Caco-2 (cell line): ENCODE measurements around the gene BCL2L2. TPM values are rescaled to one million over a fixed set of nuclear protein-coding genes. Genes with fewer than 3 reads are reported as not detected.

Source experiments
- BruUV-seq: library from RNA; stranded (reverse); fragments of 400-500 nt; replicated peaks from 2 replicates; lab custom pipeline; 2021; lab: Mats Ljungman, UMichigan
- CTCF ChIA-PET: fragments of 300-600 bp; sonication (Branson Sonifier 250); formaldehyde crosslinking; loops from one replicate; lab custom pipeline; 2022; ENCODE audit warnings: antibody characterized with exemption; lab: Charles Lee
- POLR2A ChIA-PET: fragments of 300-600 bp; sonication (Branson Sonifier 250); formaldehyde crosslinking; loops from one replicate; lab custom pipeline; 2022; ENCODE audit warnings: antibody characterized with exemption; lab: Charles Lee
- DNase-seq, 2 experiments: peaks; one replicate each; pipeline versions ENCODE4 v3.0.0 to v3.0.0-alpha.2; 2020 to 2022
- H3K27me3 ChIP-seq: replicated peaks from 2 replicates; pipeline ENCODE4 v1.6.0; 2011; ENCODE audit warnings: low read length; ENCODE audit not compliant: control insufficient read depth, insufficient read depth
- H3K36me3 ChIP-seq: 2 replicates; pipeline ENCODE4 v1.5.1; 2011; ENCODE audit warnings: low read length; ENCODE audit not compliant: control insufficient read depth, insufficient read depth
- H3K4me1 ChIP-seq: fragments of 250-450 bp; sonication (Bioruptor Pico); 2 replicates; pipeline ENCODE4 v1.5.1; 2020; ENCODE audit warnings: mild to moderate bottlenecking
- H3K4me3 ChIP-seq: 2 replicates; pipeline ENCODE4 v1.5.1; 2011; ENCODE audit warnings: low read depth, mild to moderate bottlenecking, control low read depth, low read length
- H3K9me3 ChIP-seq: fragments of 250-450 bp; sonication (Bioruptor Pico); 2 replicates; pipeline ENCODE4 v1.5.1; 2020; ENCODE audit warnings: mild to moderate bottlenecking, moderate library complexity
- H3K27ac Mint-ChIP-seq: one replicate; pipeline ENCODE4 v1.8.0; 2022; ENCODE audit warnings: mixed read lengths; ENCODE audit not compliant: unreplicated experiment
- H3K27me3 Mint-ChIP-seq: one replicate; pipeline ENCODE4 v1.8.0; 2022; ENCODE audit warnings: mixed read lengths; ENCODE audit not compliant: insufficient read depth, unreplicated experiment
- H3K36me3 Mint-ChIP-seq: one replicate; pipeline ENCODE4 v1.8.0; 2022; ENCODE audit warnings: mild to moderate bottlenecking, mixed read lengths; ENCODE audit not compliant: insufficient read depth, unreplicated experiment
- H3K4me1 Mint-ChIP-seq: one replicate; pipeline ENCODE4 v1.8.0; 2022; ENCODE audit warnings: low read depth, mixed read lengths; ENCODE audit not compliant: unreplicated experiment
- H3K4me3 Mint-ChIP-seq: one replicate; pipeline ENCODE4 v1.8.0; 2022; ENCODE audit warnings: mild to moderate bottlenecking, moderate library complexity, mixed read lengths; ENCODE audit not compliant: unreplicated experiment
- H3K9me3 Mint-ChIP-seq: one replicate; pipeline ENCODE4 v1.8.0; 2022; ENCODE audit warnings: mixed read lengths; ENCODE audit not compliant: unreplicated experiment
- intact Hi-C: fragments of 100-400 bp; cut with micrococcal nuclease; formaldehyde crosslinking; loops from one replicate; pipeline ENCODE4 v1.10.0; 2022; ENCODE audit not compliant: unreplicated experiment
- total RNA-seq: library from RNA; stranded (reverse); gene quantifications from 2 replicates; pipeline ENCODE4 v1.2.3, GENCODE V29; 2022
- TF ChIP-seq, protein P1 (sequence below), 2 experiments: fragments of 200-600 bp in 1 of 2; IDR thresholded peaks; 1 replicate in 1 of 2; 2 replicates in 1 of 2; pipeline versions ENCODE4 v1.5.1 to v1.8.0; 2011 to 2022; ENCODE audit warnings: antibody characterized with exemption in 1 of 2, control low read depth in 1 of 2, inconsistent platforms in 1 of 2, low read depth in 1 of 2, low read length in 1 of 2, mild to moderate bottlenecking in 1 of 2, moderate library complexity in 1 of 2; ENCODE audit not compliant: insufficient read depth in 1 of 2, severe bottlenecking in 1 of 2, unreplicated experiment in 1 of 2

The BCL2L2 gene
- total RNA-seq, 1 experiment from 2014 or later = 20.8 TPM

DNA sequence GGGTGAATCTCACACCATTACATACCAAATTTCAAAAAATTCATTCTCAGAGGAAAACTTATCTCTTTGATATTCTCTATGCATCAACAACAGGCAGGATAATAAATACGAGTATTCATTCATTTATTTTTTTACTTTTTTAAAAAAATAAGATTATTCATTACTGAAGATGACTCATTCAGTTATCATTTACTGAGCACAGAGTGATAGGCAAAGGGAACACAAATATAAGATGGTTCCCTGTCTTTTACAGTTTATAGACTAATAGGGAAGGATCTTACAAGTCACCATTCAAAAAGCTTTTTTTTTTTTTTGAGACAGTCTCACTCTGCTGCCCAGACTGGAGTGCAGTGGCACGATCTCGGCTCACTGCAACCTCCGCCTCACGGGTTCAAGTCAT is 9.7 kb downstream of the BCL2L2 start:
- H3K36me3 Mint-ChIP-seq = peaks cover 35% of the 10 kb centered on the region
- no peak overlapping the region for H3K27ac Mint-ChIP-seq
- no peaks in the 10 kb centered on the region for H3K9me3 Mint-ChIP-seq
- Histone ChIP-seq H3K4me3 (no peak overlapping the region), H3K4me1 (peaks cover 10% of the 10 kb centered on the region), H3K9me3 (no peaks in the 10 kb centered on the region), H3K27me3 (no peaks in the 10 kb centered on the region), H3K36me3 (no peaks in the 10 kb centered on the region; the same call in 1 of the 2 replicates)
- no peak overlapping the region for H3K4me3 Mint-ChIP-seq
- no peaks in the 10 kb centered on the region for H3K27me3 Mint-ChIP-seq
- TF ChIP-seq, protein P1, sequence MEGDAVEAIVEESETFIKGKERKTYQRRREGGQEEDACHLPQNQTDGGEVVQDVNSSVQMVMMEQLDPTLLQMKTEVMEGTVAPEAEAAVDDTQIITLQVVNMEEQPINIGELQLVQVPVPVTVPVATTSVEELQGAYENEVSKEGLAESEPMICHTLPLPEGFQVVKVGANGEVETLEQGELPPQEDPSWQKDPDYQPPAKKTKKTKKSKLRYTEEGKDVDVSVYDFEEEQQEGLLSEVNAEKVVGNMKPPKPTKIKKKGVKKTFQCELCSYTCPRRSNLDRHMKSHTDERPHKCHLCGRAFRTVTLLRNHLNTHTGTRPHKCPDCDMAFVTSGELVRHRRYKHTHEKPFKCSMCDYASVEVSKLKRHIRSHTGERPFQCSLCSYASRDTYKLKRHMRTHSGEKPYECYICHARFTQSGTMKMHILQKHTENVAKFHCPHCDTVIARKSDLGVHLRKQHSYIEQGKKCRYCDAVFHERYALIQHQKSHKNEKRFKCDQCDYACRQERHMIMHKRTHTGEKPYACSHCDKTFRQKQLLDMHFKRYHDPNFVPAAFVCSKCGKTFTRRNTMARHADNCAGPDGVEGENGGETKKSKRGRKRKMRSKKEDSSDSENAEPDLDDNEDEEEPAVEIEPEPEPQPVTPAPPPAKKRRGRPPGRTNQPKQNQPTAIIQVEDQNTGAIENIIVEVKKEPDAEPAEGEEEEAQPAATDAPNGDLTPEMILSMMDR (IDR thresholded peaks at IDR 0.05; ENCODE audit: insufficient read depth in 1 of 2, low read depth in 1 of 2, low read length in 1 of 2, severe bottlenecking in 1 of 2, unreplicated experiment in 1 of 2) = no peak
- BruUV-seq = no TSS peak
- intact Hi-C loops = no loop called here
- POLR2A ChIA-PET = interaction anchor here (0.7 kb wide), 1 partner anchor 11 kb away, joined by 12 read pairs; no protein-coding TSS in a partner anchor
- no peak for DNase-seq
- CTCF ChIA-PET = no interaction called here
- H3K4me1 Mint-ChIP-seq = peaks cover 10% of the 10 kb centered on the region

GRCh38 chr14:23319746-23320583 is 13.3 kb downstream of the BCL2L2 start:
- BruUV-seq = TSS peak; percentile 90
- H3K4me1 ChIP-seq = peaks cover 10% of the 10 kb centered on the region
- H3K9me3 ChIP-seq = no peaks in the 10 kb centered on the region
- H3K4me3 ChIP-seq = peak overlapping the region; percentile 32
- H3K9me3 Mint-ChIP-seq = no peaks in the 10 kb centered on the region
- H3K27me3 ChIP-seq = no peaks in the 10 kb centered on the region
- POLR2A ChIA-PET = interaction anchor here (0.6 to 3.1 kb wide), 7 partner anchors 9 to 333 kb away, joined by 5 to 51 read pairs (median 12); partner anchors contain the start of genes ACIN1, BCL2L2, C14orf119 and HOMEZ
- CTCF ChIA-PET = interaction anchor here (1.1 to 2.8 kb wide), 5 partner anchors 13 to 199 kb away, joined by 4 to 15 read pairs (median 6); partner anchors contain the start of gene HOMEZ
- peaks cover 70% of the 10 kb centered on the region for H3K36me3 Mint-ChIP-seq
- H3K27ac Mint-ChIP-seq = peak overlapping the region; percentile 96
- intact Hi-C loops = loop anchor here (5.0 kb wide), 2 partner anchors 147 to 713 kb away; partner anchors contain the start of gene NGDN
- peaks cover 17% of the 10 kb centered on the region for H3K4me1 Mint-ChIP-seq
- H3K27me3 Mint-ChIP-seq = no peaks in the 10 kb centered on the region
- TF ChIP-seq, protein P1 (IDR thresholded peaks at IDR 0.05; ENCODE audit: insufficient read depth in 1 of 2, low read depth in 1 of 2, low read length in 1 of 2, severe bottlenecking in 1 of 2, unreplicated experiment in 1 of 2) = no peak
- DNase-seq = no peak
- H3K36me3 ChIP-seq = peaks cover 2% of the 10 kb centered on the region
- H3K4me3 Mint-ChIP-seq = peak overlapping the region; percentile 96
